ENCODE results near the gene PRKAR1B.
A peak's percentile ranks its signal among the peaks of the same experiment; 100 is the strongest.
"Not testable (repeated sequence)": the region's sequence is repeated elsewhere in the genome, so short reads cannot be mapped to it uniquely, and the experiment has no call there.

PRKAR1B gene

GRCh38 chr7:644381-645305 lies 82.4 kb downstream of the PRKAR1B start:
- no peak for DNase-seq (ENCODE audit: low read depth in 2 of 2)

DNA sequence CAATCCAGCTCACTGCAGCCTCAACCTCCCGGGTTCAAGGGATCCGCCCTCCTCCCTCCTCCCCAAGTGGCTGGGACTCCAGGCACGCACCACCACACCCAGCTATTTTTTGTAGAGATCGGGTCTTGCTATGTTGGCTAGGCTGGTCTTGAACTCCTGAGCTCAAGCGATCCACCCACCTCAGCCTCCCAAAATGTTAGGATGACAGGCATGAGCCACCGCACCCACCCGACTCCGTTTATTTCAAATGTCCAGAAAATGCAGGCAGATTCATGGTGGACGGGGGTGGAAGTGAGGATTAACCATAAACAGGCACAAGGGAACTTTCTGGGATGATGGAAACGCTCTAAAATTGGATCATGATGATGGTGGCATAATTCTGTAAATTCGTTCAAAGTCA lies 85.1 kb downstream of the PRKAR1B start:
- DNase-seq (ENCODE audit: low read depth in 2 of 2): no peak

GRCh38 chr7:641269-641671 lies 85.8 kb downstream of the PRKAR1B start:
- no peak for DNase-seq (ENCODE audit: low read depth in 2 of 2)

GRCh38 chr7:638256-639011 lies 88.6 kb downstream of the PRKAR1B start:
- no peak for DNase-seq (ENCODE audit: low read depth in 2 of 2)

DNA sequence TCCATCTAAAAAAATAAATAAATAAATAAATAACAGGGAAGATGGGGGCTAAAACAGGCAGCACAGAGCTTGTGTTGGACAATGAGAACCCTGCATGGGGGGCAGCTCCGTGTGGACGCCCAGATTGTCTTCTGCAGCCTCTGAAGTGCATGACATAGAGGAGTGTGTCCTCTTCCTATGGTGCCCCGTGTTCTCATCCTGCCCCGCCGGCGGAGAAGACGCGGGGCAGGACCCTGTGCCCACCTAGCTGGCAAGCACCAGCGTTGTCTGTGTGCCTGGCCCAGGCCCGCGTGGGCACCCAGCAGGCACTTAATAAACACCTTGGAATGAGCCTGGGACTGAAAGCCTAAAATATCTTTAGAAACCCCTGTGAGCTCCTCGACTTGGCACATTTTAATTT lies 89.3 kb downstream of the PRKAR1B start:
- no peak for DNase-seq (ENCODE audit: low read depth in 2 of 2)

DNA sequence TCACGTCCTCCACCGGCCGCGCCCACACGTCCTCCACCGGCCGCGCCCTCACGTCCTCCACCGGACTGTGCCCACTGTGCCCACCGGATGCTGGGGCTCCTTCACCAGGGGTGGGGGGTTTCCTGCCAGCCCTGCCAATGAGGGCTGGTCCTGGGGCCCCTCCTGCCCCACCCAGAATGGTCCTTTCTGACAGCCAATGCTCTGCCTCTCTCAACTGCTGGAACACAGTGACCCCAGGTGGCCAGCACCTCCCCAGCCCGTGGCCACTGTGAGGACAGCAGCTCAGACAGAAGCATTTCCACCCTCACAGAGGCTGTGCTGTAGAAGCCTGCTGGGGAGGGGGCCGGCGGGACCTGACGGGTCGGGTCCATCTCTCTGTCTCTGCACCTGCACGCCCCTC lies 90.7 kb downstream of the PRKAR1B start:
- DNase-seq (ENCODE audit: low read depth in 2 of 2): peak in 1 of 2 donors; percentile 16

- DNase-seq (ENCODE audit: low read depth in 2 of 2): not testable (repeated sequence)
Observed at GRCh38 chr7:635687-636382, 91.2 kb downstream of the PRKAR1B start.

DNA sequence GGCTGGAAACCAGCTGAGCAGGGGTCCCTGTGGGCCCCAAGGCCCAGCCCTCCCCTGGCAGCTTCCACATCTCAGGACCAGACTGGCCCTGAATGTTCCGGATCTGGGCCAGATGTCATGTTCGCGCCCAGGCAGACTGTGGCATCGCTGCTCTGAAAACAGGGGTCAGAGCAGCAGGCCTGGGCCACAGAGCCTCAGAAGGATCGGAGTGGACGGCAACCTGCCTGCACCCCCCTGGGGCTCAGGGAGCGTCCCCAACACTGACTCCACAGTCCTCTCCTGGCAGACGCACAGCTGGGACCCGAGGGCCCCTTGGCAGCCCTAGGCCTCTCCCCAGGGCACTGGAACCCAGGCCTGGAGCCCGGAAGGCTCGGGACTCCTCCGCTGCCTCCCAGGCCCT lies 91.9 kb downstream of the PRKAR1B start:
- no peak for DNase-seq (ENCODE audit: low read depth in 2 of 2)

DNA sequence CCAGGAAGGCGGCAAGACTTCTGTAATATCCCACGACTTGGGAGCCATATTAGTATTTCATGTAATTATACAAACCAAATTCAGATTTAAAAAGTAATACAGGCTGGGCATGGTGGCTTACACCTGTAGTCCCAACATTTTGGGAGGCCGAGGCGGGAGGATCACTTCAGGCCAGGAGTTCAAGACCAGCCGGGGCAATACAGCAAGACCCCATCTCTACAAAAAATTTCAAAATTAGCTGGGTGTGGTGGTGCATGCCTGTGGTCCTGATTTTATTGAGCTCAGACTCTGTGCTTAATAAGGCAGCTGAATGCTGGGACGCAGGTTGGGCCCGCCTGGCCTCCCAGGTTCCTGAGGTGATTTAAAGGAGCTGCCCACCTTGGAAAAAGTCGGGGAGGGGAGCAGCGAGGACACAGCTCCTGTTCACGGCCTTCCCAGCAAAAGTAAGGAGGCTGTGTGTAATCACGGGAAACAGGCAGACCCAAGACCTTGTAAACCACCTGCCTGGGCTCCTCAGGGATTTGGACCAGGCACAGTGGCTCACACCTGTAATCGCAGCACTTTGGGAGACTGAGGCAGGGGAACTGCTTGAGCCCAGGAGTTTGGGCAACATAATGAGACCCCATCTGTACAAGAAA lies 93.6 kb downstream of the PRKAR1B start:
- DNase-seq (ENCODE audit: low read depth in 2 of 2): no peak

GRCh38 chr7:632831-633210 lies 94.3 kb downstream of the PRKAR1B start:
- DNase-seq (ENCODE audit: low read depth in 2 of 2): no peak

GRCh38 chr7:631964-632830 lies 94.9 kb downstream of the PRKAR1B start:
- DNase-seq (ENCODE audit: low read depth in 2 of 2): no peak

DNA sequence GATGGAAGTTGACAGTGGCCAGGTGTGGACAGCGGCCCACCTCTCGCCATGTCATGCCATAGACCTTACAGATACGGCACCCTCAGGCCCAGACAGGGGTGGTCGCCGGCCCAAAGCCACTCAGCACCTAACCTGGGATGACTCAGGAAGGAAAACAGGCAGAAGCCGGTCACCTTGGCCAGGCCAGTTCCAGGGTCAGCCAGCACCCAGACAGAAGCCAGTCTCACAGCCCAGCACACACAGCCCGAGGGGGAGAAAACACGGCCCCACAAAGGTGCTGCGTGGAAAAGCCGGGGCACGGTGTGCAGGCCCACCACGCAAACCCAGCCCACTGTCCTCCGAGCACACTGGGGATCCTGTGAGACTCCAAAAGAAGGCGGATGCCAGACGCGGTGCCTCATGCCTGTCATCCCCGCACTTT lies 95.8 kb downstream of the PRKAR1B start:
- no peak for DNase-seq (ENCODE audit: low read depth in 2 of 2)

DNA sequence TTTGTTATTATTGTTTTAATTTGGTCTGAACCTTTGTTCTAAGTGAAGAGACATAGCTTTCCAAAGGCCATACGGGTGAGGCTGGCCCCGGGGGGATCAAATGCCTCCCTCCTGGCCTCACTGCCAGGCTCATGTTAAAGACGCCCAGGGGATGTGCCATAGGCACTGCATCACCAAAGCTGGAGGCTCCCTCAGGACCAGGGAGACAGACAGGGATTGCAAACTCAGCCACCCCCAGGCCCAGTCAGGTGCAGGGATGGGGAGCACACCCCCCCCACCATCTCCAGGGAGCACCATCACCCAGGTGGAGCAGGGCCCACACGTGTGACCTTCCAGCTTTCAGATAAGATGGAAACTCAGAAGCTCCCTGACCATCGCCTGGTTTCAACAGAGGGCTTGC lies 96.5 kb downstream of the PRKAR1B start:
- DNase-seq (ENCODE audit: low read depth in 2 of 2): no peak

- DNase-seq (ENCODE audit: low read depth in 2 of 2): no peak
Observed at GRCh38 chr7:630111-630511, 97.0 kb downstream of the PRKAR1B start.

DNA sequence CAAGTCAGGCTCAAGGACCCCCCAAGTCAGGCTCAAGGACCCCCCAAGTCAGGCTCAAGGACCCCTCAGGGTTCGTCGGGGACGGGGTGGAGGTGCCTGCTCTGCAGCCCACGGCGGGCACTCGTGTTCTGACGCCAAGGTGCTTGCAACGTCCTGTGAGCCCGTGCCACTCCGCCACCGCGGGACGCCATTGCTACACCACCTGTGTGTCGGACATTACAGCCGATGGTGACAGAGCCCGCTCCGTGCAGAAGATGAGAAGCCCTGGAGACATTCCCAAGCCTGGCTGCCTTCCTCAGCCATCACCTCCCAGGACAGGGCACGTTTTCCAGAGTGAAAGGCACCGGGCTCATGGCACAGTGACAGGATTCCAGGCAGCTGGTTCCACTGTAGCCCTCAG lies 98.3 kb downstream of the PRKAR1B start:
- DNase-seq (ENCODE audit: low read depth in 2 of 2): no peak

DNA sequence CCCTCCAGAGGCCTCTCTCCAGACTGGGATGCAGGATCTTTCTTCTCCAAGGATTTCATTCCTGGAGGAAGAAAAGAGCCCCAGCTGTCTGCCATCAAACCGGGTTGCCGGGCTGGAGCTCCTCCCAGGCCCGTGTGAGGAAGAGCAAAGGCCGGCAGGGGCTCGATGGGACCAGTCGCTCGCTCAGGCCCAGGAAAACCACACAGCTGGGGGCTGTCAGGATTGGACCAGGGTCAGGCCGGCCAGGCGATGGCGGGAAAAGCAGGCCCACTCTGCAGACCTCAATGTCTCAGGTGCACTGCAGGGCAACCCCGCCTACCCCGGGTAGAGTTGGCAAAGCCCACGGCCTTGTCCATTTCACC lies 98.7 kb downstream of the PRKAR1B start:
- DNase-seq (ENCODE audit: low read depth in 2 of 2): no peak

GRCh38 chr7:627661-628401 lies 99.2 kb downstream of the PRKAR1B start:
- DNase-seq (ENCODE audit: low read depth in 2 of 2): no peak

- DNase-seq (ENCODE audit: low read depth in 2 of 2): no peak
Observed at GRCh38 chr7:625376-625971, 101.6 kb downstream of the PRKAR1B start.

DNA sequence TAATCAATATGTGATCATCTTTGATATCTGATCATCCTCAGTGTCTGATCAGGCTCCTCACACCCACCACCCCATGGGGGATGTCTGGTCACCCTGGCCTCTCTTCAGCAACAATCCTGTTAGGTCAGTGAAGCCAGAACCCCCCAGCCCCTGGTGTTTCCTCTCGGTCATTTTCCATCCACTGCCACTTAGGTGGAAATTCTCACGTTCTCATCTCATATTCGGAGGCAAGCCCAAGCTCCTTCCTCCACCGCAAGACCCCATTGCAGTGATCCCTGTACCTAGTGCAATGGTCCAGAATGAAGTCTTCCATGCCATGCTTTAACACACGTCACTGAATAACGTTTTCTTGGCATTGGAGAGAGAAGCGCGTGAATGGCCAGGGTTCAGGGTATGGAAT lies 103.6 kb downstream of the PRKAR1B start:
- no peak for DNase-seq (ENCODE audit: low read depth in 2 of 2)

Measured in stimulated activated CD8-positive, alpha-beta memory T cell treated with anti-CD3 and anti-CD28 coated beads, Interleukin-2, amount 100 ng/mL, for 1 hour (primary cell).